SK-N-SH treated with all-trans-retinoic acid at 6 μM for 48 hours (cell line): ENCODE results near the gene CASQ2.

Source experiments
- ATAC-seq: fragments of 200-7000 bp; cut with Tn5 transposase; 3 replicates; pipeline ENCODE4 v1.9.1; 2020; ENCODE audit warnings: mild to moderate bottlenecking, moderate library complexity
- ARNTL ChIP-seq: fragments of 450-650 bp; formaldehyde crosslinking; IDR thresholded peaks from 2 replicates; pipeline ENCODE4 v1.5.0; 2020; ENCODE audit warnings: low read depth, mild to moderate bottlenecking, moderate library complexity, borderline replicate concordance
- BACH2 ChIP-seq: fragments of 250-450 bp; sonication (Bioruptor Pico); IDR thresholded peaks from 2 replicates; pipeline ENCODE4 v1.9.0; 2021; ENCODE audit warnings: mild to moderate bottlenecking, borderline replicate concordance
- CSDC2 ChIP-seq: fragments of 250-450 bp; sonication (Bioruptor Pico); IDR thresholded peaks from 2 replicates; pipeline ENCODE4 v1.5.0; 2020; ENCODE audit warnings: mild to moderate bottlenecking, moderate library complexity
- GLIS3 ChIP-seq: fragments of 250-450 bp; sonication (Bioruptor Pico); IDR thresholded peaks from 2 replicates; pipeline ENCODE4 v1.5.0; 2020; ENCODE audit warnings: mild to moderate bottlenecking, moderate library complexity
- ISL1 ChIP-seq: fragments of 250-450 bp; sonication (Bioruptor Pico); IDR thresholded peaks from 2 replicates; pipeline ENCODE4 v2.1.2; 2022; ENCODE audit warnings: mild to moderate bottlenecking, moderate library complexity
- OSR1 ChIP-seq: fragments of 250-450 bp; sonication (Bioruptor Pico); IDR thresholded peaks from 2 replicates; pipeline ENCODE4 v1.8.0; 2022; ENCODE audit warnings: moderate library complexity, mild to moderate bottlenecking, inconsistent platforms
- PPARA ChIP-seq: fragments of 250-450 bp; sonication (Bioruptor Pico); IDR thresholded peaks from 2 replicates; pipeline ENCODE4 v1.5.0; 2020; ENCODE audit warnings: mild to moderate bottlenecking, borderline replicate concordance
- RARB ChIP-seq: fragments of 250-450 bp; sonication (Bioruptor Pico); IDR thresholded peaks from 2 replicates; pipeline ENCODE4 v1.8.0; 2021; ENCODE audit warnings: mild to moderate bottlenecking, moderate library complexity
- TOX ChIP-seq: fragments of 250-450 bp; sonication (Bioruptor Pico); IDR thresholded peaks from 2 replicates; pipeline ENCODE4 v1.8.0; 2021; ENCODE audit warnings: mild to moderate bottlenecking, moderate library complexity, borderline replicate concordance
- ZC3H10 ChIP-seq: fragments of 250-450 bp; sonication (Bioruptor Pico); IDR thresholded peaks from 2 replicates; pipeline ENCODE4 v1.5.1; 2021; ENCODE audit warnings: mild to moderate bottlenecking, moderate library complexity
- ZFP30 ChIP-seq: fragments of 450-650 bp; formaldehyde crosslinking; IDR thresholded peaks from 2 replicates; pipeline ENCODE4 v1.5.0; 2022; ENCODE audit warnings: mild to moderate bottlenecking, moderate library complexity
- ZNF565 ChIP-seq: fragments of 450-650 bp; formaldehyde crosslinking; conservative IDR thresholded peaks from 2 replicates; pipeline ENCODE4 v1.5.0; 2020; ENCODE audit warnings: low read depth, mild to moderate bottlenecking, moderate library complexity
- ZNF70 ChIP-seq: fragments of 450-650 bp; formaldehyde crosslinking; IDR thresholded peaks from 2 replicates; pipeline ENCODE4 v1.5.0; 2020; ENCODE audit warnings: mild to moderate bottlenecking, moderate library complexity
- ZNF8 ChIP-seq: fragments of 450-650 bp; formaldehyde crosslinking; IDR thresholded peaks from 2 replicates; pipeline ENCODE4 v1.5.0; 2020; ENCODE audit warnings: mild to moderate bottlenecking, moderate library complexity
- TF ChIP-seq, protein P1 (sequence below): fragments of 250-450 bp; sonication (Bioruptor Pico); IDR thresholded peaks from 2 replicates; pipeline ENCODE4 v1.5.0; 2020; ENCODE audit warnings: mild to moderate bottlenecking, moderate library complexity
- TF ChIP-seq, protein P2 (sequence below): fragments of 250-450 bp; sonication (Bioruptor Pico); IDR thresholded peaks from 2 replicates; pipeline ENCODE4 v1.5.1; 2020; ENCODE audit warnings: low read depth, mild to moderate bottlenecking, moderate library complexity
- TF ChIP-seq, protein P3 (sequence below): fragments of 250-450 bp; sonication (Bioruptor Pico); IDR thresholded peaks from 2 replicates; pipeline ENCODE4 v1.8.0; 2021; ENCODE audit warnings: low read depth, mild to moderate bottlenecking, moderate library complexity, borderline replicate concordance
- TF ChIP-seq, protein P4 (sequence below): fragments of 250-450 bp; sonication (Bioruptor Pico); IDR thresholded peaks from 2 replicates; pipeline ENCODE4 v1.8.0; 2020; ENCODE audit warnings: mild to moderate bottlenecking, moderate library complexity, borderline replicate concordance

The CASQ2 gene

DNA sequence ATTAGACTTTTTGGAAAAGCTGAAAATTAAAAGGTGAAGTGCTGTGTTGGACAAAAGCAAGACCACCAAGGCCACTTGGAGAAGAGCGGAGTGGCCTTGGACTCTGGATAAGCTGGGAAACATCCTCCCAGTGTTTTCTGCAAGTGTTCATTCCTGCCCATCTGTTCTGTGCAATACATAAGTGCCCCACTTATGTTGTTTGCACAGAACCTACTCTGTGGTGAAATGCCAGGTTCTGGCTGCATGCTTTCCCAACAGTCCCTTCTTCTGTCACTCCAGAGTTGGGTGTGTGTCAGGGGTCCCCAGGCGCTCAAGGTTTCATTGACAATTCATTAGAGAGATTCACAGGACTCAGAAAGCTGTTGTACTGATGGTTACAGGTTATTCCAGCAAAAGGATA is 42.1 kb upstream of the CASQ2 start (continued):
- TF ChIP-seq, protein P1, sequence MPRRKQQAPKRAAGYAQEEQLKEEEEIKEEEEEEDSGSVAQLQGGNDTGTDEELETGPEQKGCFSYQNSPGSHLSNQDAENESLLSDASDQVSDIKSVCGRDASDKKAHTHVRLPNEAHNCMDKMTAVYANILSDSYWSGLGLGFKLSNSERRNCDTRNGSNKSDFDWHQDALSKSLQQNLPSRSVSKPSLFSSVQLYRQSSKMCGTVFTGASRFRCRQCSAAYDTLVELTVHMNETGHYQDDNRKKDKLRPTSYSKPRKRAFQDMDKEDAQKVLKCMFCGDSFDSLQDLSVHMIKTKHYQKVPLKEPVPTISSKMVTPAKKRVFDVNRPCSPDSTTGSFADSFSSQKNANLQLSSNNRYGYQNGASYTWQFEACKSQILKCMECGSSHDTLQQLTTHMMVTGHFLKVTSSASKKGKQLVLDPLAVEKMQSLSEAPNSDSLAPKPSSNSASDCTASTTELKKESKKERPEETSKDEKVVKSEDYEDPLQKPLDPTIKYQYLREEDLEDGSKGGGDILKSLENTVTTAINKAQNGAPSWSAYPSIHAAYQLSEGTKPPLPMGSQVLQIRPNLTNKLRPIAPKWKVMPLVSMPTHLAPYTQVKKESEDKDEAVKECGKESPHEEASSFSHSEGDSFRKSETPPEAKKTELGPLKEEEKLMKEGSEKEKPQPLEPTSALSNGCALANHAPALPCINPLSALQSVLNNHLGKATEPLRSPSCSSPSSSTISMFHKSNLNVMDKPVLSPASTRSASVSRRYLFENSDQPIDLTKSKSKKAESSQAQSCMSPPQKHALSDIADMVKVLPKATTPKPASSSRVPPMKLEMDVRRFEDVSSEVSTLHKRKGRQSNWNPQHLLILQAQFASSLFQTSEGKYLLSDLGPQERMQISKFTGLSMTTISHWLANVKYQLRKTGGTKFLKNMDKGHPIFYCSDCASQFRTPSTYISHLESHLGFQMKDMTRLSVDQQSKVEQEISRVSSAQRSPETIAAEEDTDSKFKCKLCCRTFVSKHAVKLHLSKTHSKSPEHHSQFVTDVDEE, result no peak
- TF ChIP-seq ZC3H10 (CRISPR knock-in tag) (no peak), RARB (CRISPR knock-in tag) (no peak), OSR1 (no peak), TOX (no peak), ZNF565 (CRISPR knock-in tag) (no peak), CSDC2 (CRISPR knock-in tag) (no peak)
- TF ChIP-seq, protein P2, sequence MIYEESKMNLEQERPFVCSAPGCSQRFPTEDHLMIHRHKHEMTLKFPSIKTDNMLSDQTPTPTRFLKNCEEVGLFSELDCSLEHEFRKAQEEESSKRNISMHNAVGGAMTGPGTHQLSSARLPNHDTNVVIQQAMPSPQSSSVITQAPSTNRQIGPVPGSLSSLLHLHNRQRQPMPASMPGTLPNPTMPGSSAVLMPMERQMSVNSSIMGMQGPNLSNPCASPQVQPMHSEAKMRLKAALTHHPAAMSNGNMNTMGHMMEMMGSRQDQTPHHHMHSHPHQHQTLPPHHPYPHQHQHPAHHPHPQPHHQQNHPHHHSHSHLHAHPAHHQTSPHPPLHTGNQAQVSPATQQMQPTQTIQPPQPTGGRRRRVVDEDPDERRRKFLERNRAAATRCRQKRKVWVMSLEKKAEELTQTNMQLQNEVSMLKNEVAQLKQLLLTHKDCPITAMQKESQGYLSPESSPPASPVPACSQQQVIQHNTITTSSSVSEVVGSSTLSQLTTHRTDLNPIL (CRISPR knock-in tag), result no peak
- TF ChIP-seq, protein P3, sequence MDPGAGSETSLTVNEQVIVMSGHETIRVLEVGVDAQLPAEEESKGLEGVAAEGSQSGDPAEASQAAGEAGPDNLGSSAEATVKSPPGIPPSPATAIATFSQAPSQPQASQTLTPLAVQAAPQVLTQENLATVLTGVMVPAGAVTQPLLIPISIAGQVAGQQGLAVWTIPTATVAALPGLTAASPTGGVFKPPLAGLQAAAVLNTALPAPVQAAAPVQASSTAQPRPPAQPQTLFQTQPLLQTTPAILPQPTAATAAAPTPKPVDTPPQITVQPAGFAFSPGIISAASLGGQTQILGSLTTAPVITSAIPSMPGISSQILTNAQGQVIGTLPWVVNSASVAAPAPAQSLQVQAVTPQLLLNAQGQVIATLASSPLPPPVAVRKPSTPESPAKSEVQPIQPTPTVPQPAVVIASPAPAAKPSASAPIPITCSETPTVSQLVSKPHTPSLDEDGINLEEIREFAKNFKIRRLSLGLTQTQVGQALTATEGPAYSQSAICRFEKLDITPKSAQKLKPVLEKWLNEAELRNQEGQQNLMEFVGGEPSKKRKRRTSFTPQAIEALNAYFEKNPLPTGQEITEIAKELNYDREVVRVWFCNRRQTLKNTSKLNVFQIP (CRISPR knock-in tag), result no peak

DNA sequence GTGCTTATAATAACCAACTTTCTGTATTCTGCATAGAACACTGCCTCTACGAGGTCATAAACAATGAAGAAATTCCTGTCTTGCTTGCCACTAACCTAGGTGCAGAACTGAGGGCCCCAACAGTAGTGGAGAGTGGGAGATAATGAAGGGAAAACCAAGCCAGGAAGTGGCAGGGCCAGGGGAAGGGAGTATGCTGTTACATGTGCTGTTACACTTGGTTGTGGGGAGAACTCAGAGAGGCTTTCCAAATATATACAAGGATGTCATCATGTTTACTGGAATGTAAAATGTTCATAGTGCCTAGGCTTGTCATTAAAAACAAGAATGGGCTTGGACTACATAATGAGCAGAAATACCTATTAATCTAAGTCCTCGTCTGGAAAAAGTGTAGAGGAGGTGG is 41.3 kb upstream of the CASQ2 start:
- TF ChIP-seq RARB (CRISPR knock-in tag) (no peak), TOX (no peak), ZNF70 (CRISPR knock-in tag) (no peak), CSDC2 (CRISPR knock-in tag) (no peak), ZNF8 (CRISPR knock-in tag) (no peak), ARNTL (CRISPR knock-in tag) (no peak), BACH2 (no peak), ZFP30 (CRISPR knock-in tag) (no peak)
- TF ChIP-seq, protein P2 (CRISPR knock-in tag), result no peak
- TF ChIP-seq, protein P4, sequence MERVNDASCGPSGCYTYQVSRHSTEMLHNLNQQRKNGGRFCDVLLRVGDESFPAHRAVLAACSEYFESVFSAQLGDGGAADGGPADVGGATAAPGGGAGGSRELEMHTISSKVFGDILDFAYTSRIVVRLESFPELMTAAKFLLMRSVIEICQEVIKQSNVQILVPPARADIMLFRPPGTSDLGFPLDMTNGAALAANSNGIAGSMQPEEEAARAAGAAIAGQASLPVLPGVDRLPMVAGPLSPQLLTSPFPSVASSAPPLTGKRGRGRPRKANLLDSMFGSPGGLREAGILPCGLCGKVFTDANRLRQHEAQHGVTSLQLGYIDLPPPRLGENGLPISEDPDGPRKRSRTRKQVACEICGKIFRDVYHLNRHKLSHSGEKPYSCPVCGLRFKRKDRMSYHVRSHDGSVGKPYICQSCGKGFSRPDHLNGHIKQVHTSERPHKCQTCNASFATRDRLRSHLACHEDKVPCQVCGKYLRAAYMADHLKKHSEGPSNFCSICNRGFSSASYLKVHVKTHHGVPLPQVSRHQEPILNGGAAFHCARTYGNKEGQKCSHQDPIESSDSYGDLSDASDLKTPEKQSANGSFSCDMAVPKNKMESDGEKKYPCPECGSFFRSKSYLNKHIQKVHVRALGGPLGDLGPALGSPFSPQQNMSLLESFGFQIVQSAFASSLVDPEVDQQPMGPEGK (CRISPR knock-in tag), result no peak
- TF ChIP-seq, protein P3 (CRISPR knock-in tag), result no peak
- TF ChIP-seq, all 23 proteins: peak for 0
- no peak for ATAC-seq

DNA sequence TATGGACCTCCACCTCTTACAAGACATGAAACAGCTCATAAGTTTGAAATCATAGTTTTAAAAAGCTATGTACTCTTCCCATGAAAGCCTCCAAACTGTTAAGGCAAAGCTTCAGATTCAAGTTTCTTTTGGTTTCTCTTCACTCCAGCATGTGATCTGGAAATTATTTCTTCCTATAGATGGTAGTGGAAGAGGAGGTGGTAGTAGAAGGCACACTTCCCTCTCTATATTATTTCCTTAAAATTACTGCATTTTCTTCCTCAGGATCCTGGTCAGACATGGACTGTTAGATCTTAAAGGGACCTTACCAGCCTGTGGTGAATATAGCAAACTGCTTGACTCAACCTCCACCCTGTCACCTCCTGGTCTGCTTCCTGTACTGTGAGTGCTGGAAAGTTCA is 40.6 kb upstream of the CASQ2 start:
- TF ChIP-seq, protein P2 (CRISPR knock-in tag), result no peak
- no peak for TF ChIP-seq CSDC2 (CRISPR knock-in tag)
- TF ChIP-seq ISL1 (CRISPR knock-in tag), result no peak
- TF ChIP-seq ZC3H10 (CRISPR knock-in tag), result no peak
- TF ChIP-seq ZFP30 (CRISPR knock-in tag), result no peak
- no peak for TF ChIP-seq ZNF8 (CRISPR knock-in tag)
- TF ChIP-seq ARNTL (CRISPR knock-in tag), result no peak
- TF ChIP-seq ZNF70 (CRISPR knock-in tag), result no peak
- TF ChIP-seq GLIS3 (CRISPR knock-in tag), result no peak
- TF ChIP-seq PPARA (CRISPR knock-in tag), result no peak
- TF ChIP-seq, protein P4 (CRISPR knock-in tag), result no peak
- no peak for ATAC-seq
